Right atrium auricular region (tissue), 2 donors: ENCODE results near the gene TBL3. TPM values are rescaled to one million over a fixed set of nuclear protein-coding genes. Genes with fewer than 3 reads are reported as not detected.

Experiments
- DNase-seq: peaks from one replicate; pipeline ENCODE4 v3.0.0-alpha.2; 2019; ENCODE audit warnings: low spot score
- H3K27ac ChIP-seq, 2 donors: fragments of 200-600 bp; sonication (generic); 1 replicate in 1 of 2; 2 replicates in 1 of 2; pipeline ENCODE4 v1.5.1; 2016 to 2019
- H3K27me3 ChIP-seq, 2 donors: fragments of 200-600 bp; sonication (generic); one replicate each; pipeline versions ENCODE4 v1.5.1 to v1.6.0; 2017 to 2019
- H3K36me3 ChIP-seq: fragments of 200-600 bp; sonication (generic); one replicate; pipeline ENCODE4 v1.5.1; 2016
- H3K4me1 ChIP-seq, 2 donors: fragments of 200-600 bp; sonication (generic); one replicate each; pipeline versions ENCODE4 v1.5.1 to v1.6.0; 2017 to 2019
- H3K4me3 ChIP-seq, 2 donors: fragments of 200-600 bp; sonication (generic); 1 replicate in 1 of 2; 2 replicates in 1 of 2; pipeline ENCODE4 v1.5.1; 2017 to 2019; ENCODE audit warnings: mild to moderate bottlenecking in 1 of 2, moderate library complexity in 1 of 2
- H3K9me3 ChIP-seq, 2 donors: fragments of 200-600 bp; sonication (generic); one replicate each; pipeline ENCODE4 v1.5.1; 2019
- total RNA-seq, 2 donors: library from RNA; depleted of rRNA; stranded (reverse); fragments of >200 nt; gene quantifications; one replicate each; pipeline ENCODE4 v1.1.0, GENCODE V29; 2016
- TF ChIP-seq, protein P1 (sequence below), 2 donors: fragments of 200-600 bp; sonication (generic); IDR thresholded peaks; one replicate each; pipeline ENCODE4 v1.5.1; 2019; ENCODE audit warnings: antibody characterized with exemption in 2 of 2

The TBL3 gene
- total RNA-seq, 2 donors from 2014 or later: 22.4 to 35.6 TPM

DNA sequence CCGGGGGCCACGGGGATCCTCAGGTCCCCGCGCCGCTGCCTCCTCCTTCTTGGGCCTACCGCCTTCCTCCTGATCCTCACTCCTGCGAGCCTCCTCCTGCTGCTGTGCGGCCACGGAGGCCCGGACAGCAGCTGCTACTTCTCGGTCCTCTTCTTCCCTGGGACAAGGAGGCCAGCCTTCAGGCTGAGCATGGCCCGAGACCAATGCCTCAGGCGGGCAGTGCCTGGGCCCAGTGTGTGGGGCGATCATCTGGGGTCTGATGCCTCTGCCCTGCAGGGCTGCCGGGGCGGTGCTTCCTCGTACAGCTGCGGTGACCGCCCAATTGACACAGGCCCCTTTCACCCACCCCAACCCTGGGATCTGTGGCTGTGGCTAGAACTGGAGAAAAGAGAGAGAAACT, 29.2 kb downstream of the TBL3 start:
- TF ChIP-seq, protein P1, sequence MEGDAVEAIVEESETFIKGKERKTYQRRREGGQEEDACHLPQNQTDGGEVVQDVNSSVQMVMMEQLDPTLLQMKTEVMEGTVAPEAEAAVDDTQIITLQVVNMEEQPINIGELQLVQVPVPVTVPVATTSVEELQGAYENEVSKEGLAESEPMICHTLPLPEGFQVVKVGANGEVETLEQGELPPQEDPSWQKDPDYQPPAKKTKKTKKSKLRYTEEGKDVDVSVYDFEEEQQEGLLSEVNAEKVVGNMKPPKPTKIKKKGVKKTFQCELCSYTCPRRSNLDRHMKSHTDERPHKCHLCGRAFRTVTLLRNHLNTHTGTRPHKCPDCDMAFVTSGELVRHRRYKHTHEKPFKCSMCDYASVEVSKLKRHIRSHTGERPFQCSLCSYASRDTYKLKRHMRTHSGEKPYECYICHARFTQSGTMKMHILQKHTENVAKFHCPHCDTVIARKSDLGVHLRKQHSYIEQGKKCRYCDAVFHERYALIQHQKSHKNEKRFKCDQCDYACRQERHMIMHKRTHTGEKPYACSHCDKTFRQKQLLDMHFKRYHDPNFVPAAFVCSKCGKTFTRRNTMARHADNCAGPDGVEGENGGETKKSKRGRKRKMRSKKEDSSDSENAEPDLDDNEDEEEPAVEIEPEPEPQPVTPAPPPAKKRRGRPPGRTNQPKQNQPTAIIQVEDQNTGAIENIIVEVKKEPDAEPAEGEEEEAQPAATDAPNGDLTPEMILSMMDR (IDR thresholded peaks at IDR 0.05): no peak
- H3K27me3 ChIP-seq: no peaks in the 10 kb centered on the region
- peaks cover 58% of the 10 kb centered on the region for H3K36me3 ChIP-seq
- DNase-seq: no peak
- H3K4me1 ChIP-seq: peaks cover 0 to 27% of the 10 kb centered on the region in 2 donors
- no peaks in the 10 kb centered on the region for H3K9me3 ChIP-seq
- no peak overlapping the region for H3K4me3 ChIP-seq
- no peak overlapping the region for H3K27ac ChIP-seq

DNA sequence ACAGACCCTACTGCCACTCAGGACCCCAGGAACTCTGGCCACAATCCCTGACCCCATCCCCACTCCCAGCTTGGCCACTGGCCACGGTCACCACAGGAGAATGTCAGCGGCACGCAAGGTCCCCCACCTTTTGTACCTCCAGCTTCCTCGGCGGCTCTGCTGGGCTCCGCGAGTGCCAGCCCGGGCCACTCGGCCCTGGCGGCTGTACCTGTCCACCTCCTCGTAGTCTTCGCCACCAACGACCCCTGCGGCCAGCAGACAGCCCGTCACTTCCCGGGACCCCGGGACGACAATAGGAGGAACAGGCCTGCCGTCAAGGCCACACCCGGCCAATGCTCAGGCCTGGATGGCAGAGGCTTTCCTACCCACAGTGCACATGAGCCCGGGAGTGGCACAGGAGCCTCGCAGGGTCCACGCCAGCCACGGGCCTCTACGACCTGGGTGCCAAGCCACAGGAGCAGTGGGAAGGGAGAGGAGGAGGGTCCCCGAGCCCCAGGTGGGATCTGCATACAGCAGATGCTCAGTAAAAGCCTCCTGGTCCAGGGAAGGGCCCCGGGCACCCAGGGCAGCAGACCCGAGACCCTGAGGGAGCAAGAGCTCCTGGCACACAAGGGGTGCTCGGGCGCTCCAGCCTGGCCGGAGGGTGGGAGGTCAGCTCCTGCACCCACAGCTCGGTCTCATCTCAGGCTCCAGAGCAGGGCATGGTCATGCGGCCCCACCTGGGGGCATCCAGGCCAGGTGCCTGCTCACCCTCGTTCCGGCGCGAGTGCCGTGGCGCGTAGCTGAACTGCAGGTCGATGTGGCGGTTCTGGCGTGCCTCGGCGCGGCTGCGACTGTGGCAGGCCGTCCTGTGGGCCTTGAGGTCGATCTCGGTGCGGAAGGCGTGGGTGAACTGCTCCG, 29.9 kb downstream of the TBL3 start:
- peaks cover 58% of the 10 kb centered on the region for H3K36me3 ChIP-seq
- H3K9me3 ChIP-seq: no peaks in the 10 kb centered on the region
- TF ChIP-seq, protein P1 (IDR thresholded peaks at IDR 0.05): no peak
- H3K27me3 ChIP-seq: no peaks in the 10 kb centered on the region
- DNase-seq: no peak
- H3K4me3 ChIP-seq: no peak overlapping the region
- peaks cover 0 to 34% of the 10 kb centered on the region in 2 donors for H3K4me1 ChIP-seq
- no peak overlapping the region for H3K27ac ChIP-seq

DNA sequence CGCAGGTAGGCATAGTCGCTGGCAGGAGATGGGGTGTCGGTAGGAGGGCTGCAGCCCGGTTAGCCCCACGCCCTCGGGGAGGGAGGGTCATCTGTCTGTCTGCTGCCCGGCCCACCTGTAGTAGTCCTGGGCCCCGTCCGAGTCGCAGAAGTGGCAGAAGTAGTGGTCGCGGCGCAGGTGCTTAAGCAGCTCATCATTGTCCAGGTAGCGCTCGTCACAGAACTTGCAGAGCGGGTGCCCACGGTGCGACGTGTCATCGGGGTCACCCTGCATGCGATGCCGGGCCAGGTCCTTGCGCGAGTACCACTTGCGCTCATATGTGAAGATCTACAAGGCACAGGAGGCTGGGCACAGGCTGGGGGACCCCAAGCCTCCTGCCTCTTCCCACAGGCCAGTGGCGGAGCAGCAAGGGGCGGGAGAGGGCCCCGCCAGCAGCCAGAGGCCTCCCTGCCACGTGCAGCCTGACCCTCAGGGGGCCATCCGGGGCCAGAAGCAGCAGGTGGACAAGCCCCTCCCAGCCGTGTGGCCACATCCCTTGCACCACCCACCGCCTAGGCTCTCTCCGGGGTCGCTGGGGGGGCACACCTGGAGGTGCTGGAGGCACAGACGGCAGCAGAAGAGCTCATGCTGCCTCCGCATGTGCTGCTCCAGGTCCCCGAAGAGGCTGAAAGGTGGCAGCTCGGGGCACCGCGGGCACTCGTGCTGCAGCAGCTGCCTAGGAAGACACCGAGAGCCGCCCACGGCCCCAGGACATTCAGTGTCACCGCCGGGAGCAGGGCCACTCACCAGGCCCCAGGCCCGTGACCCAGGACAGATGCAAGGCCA, 30.8 kb downstream of the TBL3 start:
- TF ChIP-seq, protein P1 (IDR thresholded peaks at IDR 0.05): no peak
- H3K9me3 ChIP-seq: no peaks in the 10 kb centered on the region
- peaks cover 0 to 43% of the 10 kb centered on the region in 2 donors for H3K4me1 ChIP-seq
- no peak overlapping the region for H3K4me3 ChIP-seq
- no peak for DNase-seq
- peaks cover 54% of the 10 kb centered on the region for H3K36me3 ChIP-seq
- H3K27ac ChIP-seq: no peak overlapping the region
- no peaks in the 10 kb centered on the region for H3K27me3 ChIP-seq

DNA sequence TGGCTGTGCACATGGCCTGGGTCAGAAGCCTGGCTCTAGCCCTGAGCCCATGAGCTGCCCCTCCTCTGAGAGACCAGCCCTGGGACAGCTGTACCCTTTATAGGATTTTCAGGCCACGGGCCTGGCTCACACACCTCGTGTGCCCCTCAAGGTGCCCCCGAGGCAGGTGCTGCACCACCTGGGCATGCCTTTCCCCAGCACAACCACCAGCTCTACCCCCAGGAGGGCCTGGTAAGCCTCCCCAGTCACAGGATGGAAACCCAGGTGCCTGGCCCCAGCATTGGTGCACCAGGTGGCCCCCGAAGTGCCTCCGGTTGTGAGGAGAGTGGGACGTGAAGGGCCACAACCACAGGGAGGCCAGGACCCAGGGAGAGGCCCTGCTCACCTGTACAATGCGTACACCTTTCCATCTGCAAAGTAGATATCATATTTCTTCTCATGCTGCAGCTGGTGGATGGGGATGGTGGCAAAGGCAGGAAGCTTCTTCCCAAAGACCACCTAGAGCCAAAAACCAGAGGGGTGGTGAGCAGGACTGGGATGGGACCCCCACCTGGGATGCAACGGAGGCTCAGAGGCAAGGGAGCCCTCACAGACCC, 31.5 kb downstream of the TBL3 start:
- no peak for DNase-seq
- H3K36me3 ChIP-seq: peaks cover 48% of the 10 kb centered on the region
- no peaks in the 10 kb centered on the region for H3K27me3 ChIP-seq
- TF ChIP-seq, protein P1 (IDR thresholded peaks at IDR 0.05): no peak
- no peaks in the 10 kb centered on the region for H3K9me3 ChIP-seq
- H3K27ac ChIP-seq: peak overlapping the region in 1 of 2 donors; percentile 26
- H3K4me1 ChIP-seq: peaks cover 0 to 50% of the 10 kb centered on the region in 2 donors
- no peak overlapping the region for H3K4me3 ChIP-seq

DNA sequence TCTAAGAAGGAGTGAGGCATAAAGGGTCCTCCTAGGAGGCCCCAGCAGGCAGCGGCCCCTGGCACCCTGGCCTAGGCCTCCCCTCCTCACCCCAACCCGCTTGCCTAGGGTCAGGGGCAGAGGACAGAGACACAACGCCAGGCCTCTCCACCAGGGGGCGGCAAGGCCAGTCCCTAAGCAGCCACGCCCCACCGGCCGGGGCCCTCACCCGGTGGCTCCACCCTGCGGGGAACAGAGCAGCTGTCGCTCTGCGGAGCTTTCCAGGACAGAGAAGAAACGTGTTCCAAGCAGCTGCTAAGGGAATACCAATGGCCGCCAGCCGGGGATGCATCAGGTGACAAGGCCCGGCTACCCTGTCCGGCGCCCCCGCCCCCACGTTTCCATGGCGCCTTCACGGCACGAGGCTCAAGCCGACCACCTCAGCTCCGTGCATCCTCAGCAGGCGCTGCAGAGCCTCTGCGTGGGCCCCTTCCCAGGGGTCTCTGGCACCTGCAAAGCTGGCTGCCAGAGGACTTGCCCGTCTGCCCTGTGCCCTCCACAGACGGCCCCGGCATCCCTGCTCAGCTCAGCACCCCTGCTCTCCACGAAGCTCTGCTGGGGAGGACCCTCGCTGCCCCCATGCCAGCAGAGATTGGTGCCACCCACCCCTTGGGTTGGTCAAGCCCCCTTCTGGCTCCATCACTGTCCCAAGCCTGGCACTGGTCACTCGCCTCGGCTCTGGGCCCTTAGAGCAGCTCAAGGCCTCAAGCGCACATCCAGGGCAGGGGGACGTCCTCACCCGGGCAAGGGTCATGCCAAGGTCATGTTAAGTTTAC, 32.2 kb downstream of the TBL3 start:
- H3K27me3 ChIP-seq: no peaks in the 10 kb centered on the region
- peak; percentile 87 for DNase-seq
- peak overlapping the region in 1 of 2 donors; percentile 14 for H3K4me3 ChIP-seq
- no peaks in the 10 kb centered on the region for H3K9me3 ChIP-seq
- TF ChIP-seq, protein P1 (IDR thresholded peaks at IDR 0.05): peak; percentile 74 to 98
- H3K36me3 ChIP-seq: peaks cover 41% of the 10 kb centered on the region
- H3K4me1 ChIP-seq: peaks cover 0 to 57% of the 10 kb centered on the region in 2 donors
- peak overlapping the region in 1 of 2 donors; percentile 26 for H3K27ac ChIP-seq
